ENCODE measurements around the gene KCNJ12. TPM values are rescaled to one million over a fixed set of nuclear protein-coding genes. Genes with fewer than 3 reads are reported as not detected.
"Not testable (repeated sequence)": the region's sequence is repeated elsewhere in the genome, so short reads cannot be mapped to it uniquely, and the experiment has no call there.

The KCNJ12 gene
- total RNA-seq, 1 donor: 0.10 TPM

GRCh38 chr17:21413570-21414279 lies 37.6 kb downstream of the KCNJ12 start:
- not testable (repeated sequence) for H3K27me3 ChIP-seq (ENCODE audit: insufficient read depth, low read length); H3K4me3 ChIP-seq (ENCODE audit: low read length); H3K9me3 ChIP-seq (ENCODE audit: low read depth, low read length); H3K4me1 ChIP-seq (ENCODE audit: insufficient read depth, low read length)

- H3K4me1 ChIP-seq (ENCODE audit: insufficient read depth, low read length); H3K27me3 ChIP-seq (ENCODE audit: insufficient read depth, low read length); H3K4me3 ChIP-seq (ENCODE audit: low read length); H3K9me3 ChIP-seq (ENCODE audit: low read depth, low read length): not testable (repeated sequence)
Observed at GRCh38 chr17:21414616-21415015, 38.5 kb downstream of the KCNJ12 start.

- H3K4me3 ChIP-seq (ENCODE audit: low read length); H3K9me3 ChIP-seq (ENCODE audit: low read depth, low read length); H3K4me1 ChIP-seq (ENCODE audit: insufficient read depth, low read length); H3K27me3 ChIP-seq (ENCODE audit: insufficient read depth, low read length): not testable (repeated sequence)
Observed at GRCh38 chr17:21415166-21415990, 39.2 kb downstream of the KCNJ12 start.

- not testable (repeated sequence) for H3K27me3 ChIP-seq (ENCODE audit: insufficient read depth, low read length); H3K4me3 ChIP-seq (ENCODE audit: low read length)
Observed at GRCh38 chr17:21416471-21416981, 40.4 kb downstream of the KCNJ12 start.

GRCh38 chr17:21417349-21417748 lies 41.2 kb downstream of the KCNJ12 start:
- H3K4me3 ChIP-seq (ENCODE audit: low read length); H3K9me3 ChIP-seq (ENCODE audit: low read depth, low read length); H3K27me3 ChIP-seq (ENCODE audit: insufficient read depth, low read length); H3K4me1 ChIP-seq (ENCODE audit: insufficient read depth, low read length): not testable (repeated sequence)

More at GRCh38 chr17:21416471-21416981, 40.4 kb downstream of the KCNJ12 start:
- H3K4me1 ChIP-seq (ENCODE audit: insufficient read depth, low read length); H3K9me3 ChIP-seq (ENCODE audit: low read depth, low read length): not testable (repeated sequence)

GRCh38 chr17:21417921-21418320 lies 41.8 kb downstream of the KCNJ12 start:
- no peak overlapping the region for H3K4me3 ChIP-seq (ENCODE audit: low read length)
- no peaks in the 10 kb centered on the region for H3K9me3 ChIP-seq (ENCODE audit: low read depth, low read length)
- no peaks in the 10 kb centered on the region for H3K27me3 ChIP-seq (ENCODE audit: insufficient read depth, low read length)
- H3K4me1 ChIP-seq (ENCODE audit: insufficient read depth, low read length): no peaks in the 10 kb centered on the region

- H3K4me1 ChIP-seq (ENCODE audit: insufficient read depth, low read length): no peaks in the 10 kb centered on the region
- H3K9me3 ChIP-seq (ENCODE audit: low read depth, low read length): no peaks in the 10 kb centered on the region
- H3K4me3 ChIP-seq (ENCODE audit: low read length): no peak overlapping the region
- H3K27me3 ChIP-seq (ENCODE audit: insufficient read depth, low read length): no peaks in the 10 kb centered on the region
Observed at GRCh38 chr17:21418446-21419298, 42.5 kb downstream of the KCNJ12 start.

- H3K4me3 ChIP-seq (ENCODE audit: low read length): no peak overlapping the region
- no peaks in the 10 kb centered on the region for H3K9me3 ChIP-seq (ENCODE audit: low read depth, low read length)
- H3K27me3 ChIP-seq (ENCODE audit: insufficient read depth, low read length): no peaks in the 10 kb centered on the region
- no peaks in the 10 kb centered on the region for H3K4me1 ChIP-seq (ENCODE audit: insufficient read depth, low read length)
Observed at GRCh38 chr17:21419299-21420239, 43.4 kb downstream of the KCNJ12 start.

- not testable (repeated sequence) for H3K4me3 ChIP-seq (ENCODE audit: low read length); H3K9me3 ChIP-seq (ENCODE audit: low read depth, low read length); H3K27me3 ChIP-seq (ENCODE audit: insufficient read depth, low read length); H3K4me1 ChIP-seq (ENCODE audit: insufficient read depth, low read length)
Observed at GRCh38 chr17:21420503-21421090, 44.4 kb downstream of the KCNJ12 start.

- not testable (repeated sequence) for H3K27me3 ChIP-seq (ENCODE audit: insufficient read depth, low read length); H3K9me3 ChIP-seq (ENCODE audit: low read depth, low read length); H3K4me3 ChIP-seq (ENCODE audit: low read length); H3K4me1 ChIP-seq (ENCODE audit: insufficient read depth, low read length)
Observed at GRCh38 chr17:21421421-21422310, 45.5 kb downstream of the KCNJ12 start.

GRCh38 chr17:21422311-21423189 lies 46.4 kb downstream of the KCNJ12 start:
- H3K4me3 ChIP-seq (ENCODE audit: low read length); H3K9me3 ChIP-seq (ENCODE audit: low read depth, low read length); H3K4me1 ChIP-seq (ENCODE audit: insufficient read depth, low read length); H3K27me3 ChIP-seq (ENCODE audit: insufficient read depth, low read length): not testable (repeated sequence)

GRCh38 chr17:21423190-21423493 lies 47.0 kb downstream of the KCNJ12 start:
- H3K4me1 ChIP-seq (ENCODE audit: insufficient read depth, low read length); H3K4me3 ChIP-seq (ENCODE audit: low read length); H3K9me3 ChIP-seq (ENCODE audit: low read depth, low read length); H3K27me3 ChIP-seq (ENCODE audit: insufficient read depth, low read length): not testable (repeated sequence)

GRCh38 chr17:21424697-21425096 lies 48.5 kb downstream of the KCNJ12 start:
- not testable (repeated sequence) for H3K9me3 ChIP-seq (ENCODE audit: low read depth, low read length); H3K27me3 ChIP-seq (ENCODE audit: insufficient read depth, low read length); H3K4me3 ChIP-seq (ENCODE audit: low read length); H3K4me1 ChIP-seq (ENCODE audit: insufficient read depth, low read length)

All from mononuclear cell (primary cell).